ENCODE data around the gene PGAP3.
A peak's percentile ranks its signal among the peaks of the same experiment; 100 is the strongest.

The PGAP3 gene

DNA sequence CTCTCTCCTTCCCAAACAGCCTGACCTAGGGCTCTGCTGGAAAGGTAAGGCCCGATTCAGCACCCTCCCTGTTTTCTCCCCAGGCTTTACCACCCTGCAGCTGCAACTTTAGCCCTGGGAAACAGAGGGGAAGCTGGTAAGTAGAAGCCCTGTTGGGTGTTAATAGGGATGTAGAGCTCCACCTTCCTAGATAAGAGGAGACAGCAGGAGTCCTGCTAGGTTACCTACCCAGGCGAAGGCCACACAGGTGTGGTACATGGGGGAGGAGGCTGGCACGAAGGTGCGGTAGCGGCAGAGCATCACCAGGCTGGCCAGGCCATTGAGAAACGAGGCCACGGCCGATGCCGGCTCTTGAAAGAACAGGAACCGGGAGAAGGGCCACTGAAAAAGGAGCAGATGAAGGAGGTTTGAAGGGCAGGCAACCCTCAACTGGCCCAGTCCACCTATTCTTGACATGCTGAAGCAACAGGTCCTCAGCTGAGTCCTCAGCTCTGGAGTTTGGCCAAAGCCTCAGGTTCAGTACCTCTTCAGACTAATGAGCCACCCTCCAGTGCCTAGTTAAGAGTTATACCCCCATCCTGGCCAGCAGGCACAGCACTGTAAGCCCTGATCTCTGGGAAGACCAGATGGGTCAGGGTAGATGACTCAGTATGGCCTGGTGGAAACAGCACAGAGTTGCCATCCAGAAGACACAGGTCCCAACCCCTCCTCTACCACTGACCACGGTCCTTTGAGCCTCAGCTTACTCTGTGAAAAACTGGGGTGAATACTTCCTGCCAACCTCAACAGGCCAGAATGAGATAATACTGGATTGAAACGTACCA lies 3.3 kb downstream of the PGAP3 start:
- DNase-seq (ENCODE audit: insufficient read length) (no peak), FAIRE-seq (no peak)
- TF ChIP-seq POLR2A (IDR thresholded peaks at IDR 0.05; ENCODE audit: low read depth, low read length) (no peak), TAF1 (IDR thresholded peaks at IDR 0.05; ENCODE audit: borderline replicate concordance, low read depth, low read length) (no peak), POLR2AphosphoS5 (IDR thresholded peaks at IDR 0.05; ENCODE audit: low read depth, low read length) (no peak)

DNA sequence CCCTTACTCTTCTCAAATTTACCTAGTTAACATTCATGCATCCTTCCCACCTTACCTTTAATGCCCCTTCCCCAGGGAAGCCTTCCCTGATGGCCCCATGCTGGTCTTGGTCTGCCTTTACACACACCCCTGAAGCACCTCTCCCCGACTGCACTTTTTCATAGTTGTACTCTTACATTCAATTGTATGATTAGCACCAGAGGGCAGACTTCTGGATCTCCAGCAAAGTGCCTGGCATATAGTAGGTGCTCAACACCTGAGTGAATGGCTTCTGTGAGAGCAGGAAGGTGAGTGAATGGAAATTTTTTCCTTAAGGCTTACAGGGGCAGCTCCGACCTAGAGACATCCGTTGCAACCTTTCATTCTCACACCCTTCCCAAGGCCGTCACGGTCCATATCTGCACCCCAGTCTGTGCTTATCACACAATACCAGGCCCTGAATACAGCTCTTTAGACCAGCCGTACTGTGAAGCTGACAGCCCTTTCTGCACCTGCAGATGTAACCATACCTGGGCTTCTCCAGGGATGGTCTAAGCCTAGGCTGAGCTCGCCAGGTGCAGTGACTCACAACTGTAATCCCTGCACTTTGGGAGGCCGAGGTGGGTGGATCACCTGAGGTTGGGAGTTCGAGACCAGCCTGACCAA lies 4.4 kb downstream of the PGAP3 start:
- no peak for DNase-seq (ENCODE audit: insufficient read length)
- no peak for FAIRE-seq
- TF ChIP-seq POLR2AphosphoS5 (IDR thresholded peaks at IDR 0.05; ENCODE audit: low read depth, low read length) (no peak), TAF1 (IDR thresholded peaks at IDR 0.05; ENCODE audit: borderline replicate concordance, low read depth, low read length) (no peak), POLR2A (IDR thresholded peaks at IDR 0.05; ENCODE audit: low read depth, low read length) (no peak)

DNA sequence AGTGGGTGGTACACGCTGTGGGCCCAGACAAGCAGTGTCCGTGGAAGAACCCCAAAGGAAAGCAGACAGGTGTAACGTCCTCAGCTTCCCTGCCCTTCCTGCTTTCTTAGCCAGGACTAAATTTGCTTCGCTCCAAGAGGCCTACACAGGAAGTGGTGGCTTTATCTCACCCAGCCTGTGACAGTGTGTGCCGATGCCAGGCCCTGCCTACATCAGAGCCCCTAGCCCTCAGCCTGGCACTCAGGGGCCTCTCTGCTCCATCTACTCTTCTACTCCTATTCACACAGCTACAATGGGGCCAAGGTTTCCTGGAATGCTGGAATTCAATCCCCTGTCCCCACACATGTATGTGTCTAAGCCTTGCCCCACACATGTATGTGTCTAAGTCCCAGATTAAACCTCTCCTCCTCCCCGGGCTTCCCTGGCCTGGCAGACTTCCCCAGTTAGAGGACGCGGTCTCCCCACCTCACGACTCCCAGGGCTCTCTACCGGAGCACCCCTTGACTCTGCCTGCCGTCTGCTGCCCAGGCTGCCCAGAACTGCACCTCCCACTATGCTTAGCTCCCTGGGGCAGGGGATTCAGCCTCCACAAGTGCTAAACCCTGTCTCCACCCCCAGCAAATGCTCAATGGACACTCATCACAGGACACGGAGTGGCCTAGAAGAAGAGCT lies 8.2 kb downstream of the PGAP3 start:
- TF ChIP-seq TAF1 (IDR thresholded peaks at IDR 0.05; ENCODE audit: borderline replicate concordance, low read depth, low read length) (no peak), POLR2A (IDR thresholded peaks at IDR 0.05; ENCODE audit: low read depth, low read length) (no peak), POLR2AphosphoS5 (IDR thresholded peaks at IDR 0.05; ENCODE audit: low read depth, low read length) (no peak)
- peak; percentile 67 for FAIRE-seq
- no peak for DNase-seq (ENCODE audit: insufficient read length)

DNA sequence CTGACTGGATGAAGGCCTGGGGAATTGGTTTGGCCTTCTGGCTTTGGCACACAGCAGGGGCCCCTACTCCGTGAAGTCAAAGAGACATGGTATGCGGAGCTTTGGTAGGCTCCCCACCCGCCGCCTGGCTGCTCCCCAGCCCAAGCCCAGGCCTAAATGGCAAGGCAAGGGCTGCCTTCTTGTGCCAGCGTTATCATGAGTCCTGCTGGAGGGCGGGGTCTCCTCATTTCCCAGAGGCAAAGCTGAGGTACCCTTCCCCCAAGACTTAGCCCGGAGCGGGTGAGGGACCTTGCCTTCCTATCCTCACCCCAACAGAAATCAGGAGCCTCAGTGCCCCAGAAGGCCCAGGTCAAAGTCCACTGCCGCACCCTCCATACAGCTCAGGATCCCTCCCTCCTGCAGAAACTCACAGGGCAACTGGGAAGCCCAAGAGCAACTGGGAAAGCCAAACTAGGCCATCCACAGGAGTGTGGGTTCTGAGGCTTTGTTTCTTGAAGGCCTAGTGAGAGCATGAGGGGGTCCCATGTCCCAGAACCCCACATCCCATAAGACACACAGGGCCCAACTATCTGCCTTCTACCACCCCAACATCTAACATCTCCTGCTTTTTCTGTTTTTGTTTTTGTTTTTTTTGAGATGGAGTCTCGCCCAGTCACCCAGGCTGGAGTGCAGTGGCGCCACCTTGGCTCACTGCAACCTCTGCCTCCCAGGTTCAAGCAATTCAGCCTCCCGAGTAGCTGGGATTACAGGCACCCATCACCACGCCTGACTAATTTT lies 9.3 kb downstream of the PGAP3 start:
- DNase-seq (ENCODE audit: insufficient read length) (no peak), FAIRE-seq (no peak)
- no peak for TF ChIP-seq TAF1 (IDR thresholded peaks at IDR 0.05; ENCODE audit: borderline replicate concordance, low read depth, low read length)

DNA sequence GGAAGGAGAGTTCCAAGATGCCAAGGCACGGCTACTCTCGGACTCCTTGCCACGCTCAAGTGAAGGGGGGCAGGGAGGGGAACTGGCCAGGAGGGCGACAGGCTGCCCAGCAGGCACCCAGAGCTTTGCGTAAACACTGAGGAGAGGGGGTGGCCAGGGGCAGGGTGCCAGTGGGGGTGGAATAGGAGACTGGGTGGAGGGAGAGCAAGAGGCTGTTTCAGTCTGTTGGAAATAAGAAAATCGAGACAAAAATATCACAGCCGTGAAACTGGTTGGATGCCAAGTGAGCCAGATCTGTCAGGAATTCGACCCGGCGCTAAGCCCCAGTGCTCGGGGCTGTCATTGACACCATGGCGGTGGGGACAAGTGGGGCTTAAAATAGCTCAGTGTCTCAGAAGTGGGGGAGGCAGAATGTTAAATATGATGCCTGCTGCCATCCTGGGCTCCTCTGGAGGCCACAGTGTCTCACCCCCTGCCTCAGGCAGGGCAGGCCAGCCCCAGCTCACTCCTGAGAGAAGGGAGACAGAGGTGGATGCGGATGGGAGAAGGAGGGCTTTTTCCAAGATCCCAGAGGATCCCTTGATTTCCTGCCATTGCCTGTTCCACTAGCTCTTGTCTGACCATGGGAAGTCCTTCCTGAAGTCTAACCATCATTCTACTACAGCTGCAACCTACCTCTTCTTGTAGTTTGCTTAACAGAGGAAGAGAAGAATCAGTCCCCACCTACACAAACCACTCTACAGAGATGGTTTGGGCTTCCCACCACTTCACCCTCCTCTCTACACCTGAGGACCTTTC lies 10.1 kb downstream of the PGAP3 start:
- DNase-seq (ENCODE audit: insufficient read length) (no peak), FAIRE-seq (no peak)
- no peak for TF ChIP-seq POLR2A (IDR thresholded peaks at IDR 0.05; ENCODE audit: low read depth, low read length)
- TF ChIP-seq TAF1 (IDR thresholded peaks at IDR 0.05; ENCODE audit: borderline replicate concordance, low read depth, low read length) = no peak
- no peak for TF ChIP-seq POLR2AphosphoS5 (IDR thresholded peaks at IDR 0.05; ENCODE audit: low read depth, low read length)

DNA sequence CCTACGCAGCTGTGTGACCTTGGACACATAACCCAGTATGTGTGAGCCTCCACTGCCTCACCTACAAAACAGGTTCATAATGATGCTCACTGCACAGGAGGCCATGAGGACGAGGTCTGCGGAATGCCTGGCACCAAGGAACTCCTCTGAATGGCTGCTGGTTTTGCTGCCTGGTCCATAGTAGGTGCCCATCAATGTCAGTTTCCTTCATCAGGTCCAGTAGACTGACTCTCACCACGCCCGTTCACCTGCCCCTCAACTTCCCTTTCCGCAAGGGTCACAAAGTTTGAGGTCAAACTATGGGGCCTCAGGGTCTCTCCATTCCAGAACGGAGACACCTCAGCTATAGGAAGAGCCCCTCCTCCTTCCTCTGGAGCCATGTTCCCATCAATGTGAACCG lies 10.8 kb downstream of the PGAP3 start:
- no peak for DNase-seq (ENCODE audit: insufficient read length)
- FAIRE-seq = no peak
- no peak for TF ChIP-seq POLR2AphosphoS5 (IDR thresholded peaks at IDR 0.05; ENCODE audit: low read depth, low read length)
- TF ChIP-seq POLR2A (IDR thresholded peaks at IDR 0.05; ENCODE audit: low read depth, low read length) = no peak
- no peak for TF ChIP-seq TAF1 (IDR thresholded peaks at IDR 0.05; ENCODE audit: borderline replicate concordance, low read depth, low read length)

DNA sequence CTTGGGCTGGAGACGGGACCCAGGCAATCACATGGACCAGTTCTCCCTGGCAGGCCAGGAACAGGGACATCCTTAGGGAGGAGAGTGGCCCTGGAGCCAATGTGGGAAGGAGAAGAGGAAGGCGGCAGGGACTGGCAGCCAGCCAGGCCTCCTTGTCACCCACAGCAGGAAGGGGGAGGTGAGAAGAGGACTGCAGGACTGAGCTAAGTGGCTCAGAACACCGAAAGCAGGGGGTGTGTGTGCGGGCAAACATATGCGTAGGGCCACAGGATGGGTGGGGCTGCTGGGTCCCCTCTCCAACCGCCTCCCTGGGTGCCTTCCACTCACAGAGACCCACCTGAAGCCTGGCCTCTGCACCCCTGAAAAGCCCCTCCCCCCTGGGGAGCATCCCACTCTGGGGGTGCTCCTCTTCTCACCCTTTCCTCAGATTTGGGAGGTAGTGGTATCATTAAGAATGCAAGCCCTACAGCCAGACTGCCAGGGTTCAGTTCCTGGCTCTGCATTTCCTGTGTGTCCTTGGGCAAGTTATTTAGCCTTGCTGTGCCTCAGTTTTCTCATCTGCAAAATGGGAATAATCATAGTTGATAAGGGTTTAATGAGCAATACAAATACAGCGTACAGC lies 11.5 kb downstream of the PGAP3 start:
- DNase-seq (ENCODE audit: insufficient read length) (no peak), FAIRE-seq (no peak)
- TF ChIP-seq TAF1 (IDR thresholded peaks at IDR 0.05; ENCODE audit: borderline replicate concordance, low read depth, low read length) (no peak), POLR2A (IDR thresholded peaks at IDR 0.05; ENCODE audit: low read depth, low read length) (no peak), POLR2AphosphoS5 (IDR thresholded peaks at IDR 0.05; ENCODE audit: low read depth, low read length) (no peak)

DNA sequence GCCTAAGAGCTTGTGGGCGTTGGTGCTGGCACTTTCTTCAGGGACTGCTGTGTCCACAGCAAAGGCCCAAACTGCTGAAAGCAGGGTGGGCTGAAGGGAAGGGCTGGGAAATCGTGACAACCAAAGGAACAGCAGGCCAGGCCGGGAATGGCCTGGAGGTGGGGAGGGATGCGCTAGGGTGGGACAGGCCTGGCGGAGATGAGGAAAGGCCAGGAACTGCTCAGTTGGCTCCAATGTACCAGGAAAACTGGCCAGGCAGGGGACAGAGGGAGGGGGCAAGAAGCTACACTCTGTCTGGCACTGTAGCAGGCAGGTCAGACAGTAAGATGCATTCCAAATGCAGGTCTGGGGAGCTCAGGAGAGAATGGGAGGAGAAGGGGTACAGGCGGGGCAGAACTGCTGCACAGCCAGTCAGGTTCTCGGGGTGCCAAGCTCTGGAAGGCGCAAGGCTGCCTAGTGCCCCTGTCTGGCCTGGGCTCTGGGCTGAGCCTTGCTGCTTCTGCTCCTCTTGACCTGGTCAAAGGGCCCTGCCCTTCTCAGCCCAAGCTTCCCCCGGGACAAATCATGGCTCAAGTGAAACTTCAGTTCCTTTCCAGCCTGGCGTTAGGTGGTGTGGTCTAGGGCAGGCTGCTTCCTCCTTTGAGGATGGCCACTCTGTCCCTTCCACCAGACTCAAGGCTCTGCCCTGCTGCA lies 12.3 kb downstream of the PGAP3 start:
- no peak for FAIRE-seq

DNA sequence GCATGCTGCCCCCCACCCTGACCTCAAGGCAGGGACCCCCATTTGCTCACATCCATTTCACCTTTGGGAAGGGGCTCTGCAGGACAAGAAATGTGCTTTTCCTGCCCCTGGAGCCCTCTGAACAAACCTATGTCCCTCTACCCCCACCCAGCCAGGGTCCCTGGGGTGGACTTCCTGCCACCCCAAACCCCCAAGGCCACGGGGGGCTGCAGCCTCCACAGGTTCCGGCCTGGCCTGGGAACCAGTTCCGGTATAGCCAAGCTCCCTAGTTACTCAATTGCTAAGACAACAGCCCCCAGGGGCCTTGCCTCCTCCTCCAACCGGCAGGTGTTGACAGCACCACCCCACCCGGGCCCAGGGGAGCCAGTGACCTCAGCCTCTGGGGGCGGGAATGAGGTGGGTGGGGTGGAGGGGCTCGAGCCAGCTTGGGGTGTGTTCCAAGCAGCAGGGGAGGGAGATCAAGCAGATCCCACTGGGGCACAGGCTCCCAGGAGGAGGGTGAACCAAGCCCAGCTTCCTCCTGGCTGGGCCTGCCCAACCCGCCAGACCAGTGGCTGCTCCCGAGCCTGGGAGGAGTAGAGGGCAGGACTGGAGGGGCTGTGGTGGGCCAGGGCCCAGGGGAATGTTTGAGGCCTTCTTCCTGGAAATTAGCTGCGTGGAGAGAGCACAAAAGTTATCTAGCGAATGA lies 13.0 kb downstream of the PGAP3 start:
- no peak for DNase-seq (ENCODE audit: insufficient read length)
- no peak for FAIRE-seq
- no peak for TF ChIP-seq POLR2AphosphoS5 (IDR thresholded peaks at IDR 0.05; ENCODE audit: low read depth, low read length)
- no peak for TF ChIP-seq POLR2A (IDR thresholded peaks at IDR 0.05; ENCODE audit: low read depth, low read length)

More for the DNA sequence above, 12.3 kb downstream of the PGAP3 start:
- DNase-seq (ENCODE audit: insufficient read length) = no peak
- no peak for TF ChIP-seq POLR2A (IDR thresholded peaks at IDR 0.05; ENCODE audit: low read depth, low read length)
- no peak for TF ChIP-seq POLR2AphosphoS5 (IDR thresholded peaks at IDR 0.05; ENCODE audit: low read depth, low read length)
- no peak for TF ChIP-seq TAF1 (IDR thresholded peaks at IDR 0.05; ENCODE audit: borderline replicate concordance, low read depth, low read length)
